ENCODE data around the gene TARS3.

The TARS3 gene

DNA sequence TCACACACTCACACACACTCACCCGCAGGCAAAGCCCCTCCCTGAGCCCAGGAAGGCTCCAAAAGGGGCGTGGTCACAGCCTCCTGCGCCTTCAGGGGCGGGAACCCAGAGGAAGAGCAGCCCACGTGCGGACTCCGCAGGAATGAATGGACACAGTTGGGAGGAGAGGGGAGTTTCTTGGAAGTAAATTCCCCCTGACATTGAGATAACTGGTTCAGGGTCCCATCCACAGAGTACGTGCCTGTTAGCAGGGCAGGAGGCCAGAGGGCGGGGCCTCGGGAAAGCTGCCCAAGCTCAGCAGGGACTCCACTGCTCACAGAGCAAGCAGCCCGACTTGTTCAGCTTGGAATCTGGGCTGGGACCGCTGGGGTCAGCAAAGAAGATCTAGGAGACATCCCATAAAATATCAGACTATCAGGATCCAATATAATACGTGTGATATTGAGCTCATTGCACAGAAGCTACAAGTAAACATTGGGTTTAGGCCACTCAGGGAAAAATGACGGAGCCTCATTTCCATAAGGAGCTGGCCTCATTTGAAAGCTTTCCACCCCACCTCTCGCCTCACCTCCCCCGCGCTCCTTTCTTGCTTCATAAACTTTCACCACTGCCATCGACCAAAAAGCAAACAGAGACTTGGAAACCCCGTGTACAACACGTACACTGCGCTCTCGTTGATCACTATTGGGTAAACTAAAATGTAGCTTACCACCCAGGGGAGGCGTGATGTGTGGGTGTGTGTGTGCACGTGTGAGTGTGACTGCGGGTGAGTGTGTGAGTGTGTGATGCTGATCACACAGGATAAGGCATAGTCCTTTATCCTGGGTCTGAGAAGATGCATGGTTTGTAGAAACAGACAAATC lies 108.1 kb downstream of the TARS3 start:
- Histone ChIP-seq H3K9ac (ENCODE audit: low read length) (no peak overlapping the region), H3K36me3 (ENCODE audit: control insufficient read depth, insufficient read depth, low read length) (no peaks in the 10 kb centered on the region), H3K27me3 (ENCODE audit: control insufficient read depth, insufficient read depth, low read length) (peaks cover 3% of the 10 kb centered on the region), H3K9me3 (ENCODE audit: control insufficient read depth, low read length) (no peaks in the 10 kb centered on the region), H3K4me3 (ENCODE audit: low read length) (no peak overlapping the region), H3K4me1 (ENCODE audit: control insufficient read depth, insufficient read depth, low read length) (peaks cover 11% of the 10 kb centered on the region)

DNA sequence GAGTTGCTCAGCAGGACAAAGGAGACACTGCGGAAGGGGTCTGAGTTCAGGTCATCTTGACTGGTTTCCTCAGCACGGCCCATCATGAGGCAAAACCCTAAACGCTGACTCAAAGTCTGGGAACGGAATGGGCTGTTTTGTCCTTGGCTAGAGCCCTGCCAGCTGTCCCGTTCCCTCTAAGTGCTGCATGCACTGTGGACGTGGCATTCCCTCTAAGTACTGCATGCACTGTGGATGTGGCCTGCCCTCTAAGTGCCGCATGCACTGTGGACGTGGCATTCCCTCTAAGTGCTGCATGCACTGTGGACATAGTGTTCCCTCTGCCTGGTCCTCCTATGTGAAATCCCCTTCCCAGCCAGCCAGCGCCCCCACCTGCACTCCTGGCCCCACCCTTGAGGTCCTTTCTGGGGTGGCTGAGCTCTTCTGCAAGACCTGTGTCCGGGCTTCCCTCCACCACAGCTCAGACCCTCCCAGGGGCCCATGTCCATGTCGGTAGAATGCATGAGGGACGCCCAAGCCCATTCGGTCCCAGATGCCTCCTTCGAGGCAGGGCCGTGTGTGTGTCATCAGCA lies 108.8 kb downstream of the TARS3 start:
- Histone ChIP-seq H3K4me3 (ENCODE audit: low read length) (no peak overlapping the region), H3K36me3 (ENCODE audit: control insufficient read depth, insufficient read depth, low read length) (no peaks in the 10 kb centered on the region), H3K9ac (ENCODE audit: low read length) (no peak overlapping the region), H3K4me1 (ENCODE audit: control insufficient read depth, insufficient read depth, low read length) (peaks cover 11% of the 10 kb centered on the region), H3K9me3 (ENCODE audit: control insufficient read depth, low read length) (no peaks in the 10 kb centered on the region), H3K27me3 (ENCODE audit: control insufficient read depth, insufficient read depth, low read length) (peaks cover 3% of the 10 kb centered on the region)

DNA sequence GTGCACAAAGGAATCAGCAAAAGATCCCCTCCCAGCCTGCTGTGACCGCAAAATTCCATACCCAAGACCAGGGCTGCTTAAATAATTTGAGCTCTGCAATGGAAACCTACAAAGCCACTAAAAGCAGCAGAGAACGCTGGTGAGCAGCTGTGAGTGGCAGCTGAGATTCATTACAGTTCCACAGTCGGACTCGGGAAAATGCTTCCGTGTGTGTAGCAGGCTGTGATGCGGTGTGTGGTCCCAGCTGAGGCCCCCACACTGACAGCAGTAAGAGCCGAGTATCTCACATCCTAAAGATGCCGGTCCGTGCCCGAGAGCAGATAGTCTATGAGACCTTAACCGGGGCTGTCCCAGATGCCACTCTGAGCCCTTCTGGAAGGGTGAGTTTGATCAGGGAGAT lies 109.5 kb downstream of the TARS3 start:
- Histone ChIP-seq H3K4me1 (ENCODE audit: control insufficient read depth, insufficient read depth, low read length) (peaks cover 11% of the 10 kb centered on the region), H3K9me3 (ENCODE audit: control insufficient read depth, low read length) (no peaks in the 10 kb centered on the region), H3K36me3 (ENCODE audit: control insufficient read depth, insufficient read depth, low read length) (no peaks in the 10 kb centered on the region), H3K27me3 (ENCODE audit: control insufficient read depth, insufficient read depth, low read length) (peaks cover 3% of the 10 kb centered on the region), H3K9ac (ENCODE audit: low read length) (no peak overlapping the region), H3K4me3 (ENCODE audit: low read length) (no peak overlapping the region)

DNA sequence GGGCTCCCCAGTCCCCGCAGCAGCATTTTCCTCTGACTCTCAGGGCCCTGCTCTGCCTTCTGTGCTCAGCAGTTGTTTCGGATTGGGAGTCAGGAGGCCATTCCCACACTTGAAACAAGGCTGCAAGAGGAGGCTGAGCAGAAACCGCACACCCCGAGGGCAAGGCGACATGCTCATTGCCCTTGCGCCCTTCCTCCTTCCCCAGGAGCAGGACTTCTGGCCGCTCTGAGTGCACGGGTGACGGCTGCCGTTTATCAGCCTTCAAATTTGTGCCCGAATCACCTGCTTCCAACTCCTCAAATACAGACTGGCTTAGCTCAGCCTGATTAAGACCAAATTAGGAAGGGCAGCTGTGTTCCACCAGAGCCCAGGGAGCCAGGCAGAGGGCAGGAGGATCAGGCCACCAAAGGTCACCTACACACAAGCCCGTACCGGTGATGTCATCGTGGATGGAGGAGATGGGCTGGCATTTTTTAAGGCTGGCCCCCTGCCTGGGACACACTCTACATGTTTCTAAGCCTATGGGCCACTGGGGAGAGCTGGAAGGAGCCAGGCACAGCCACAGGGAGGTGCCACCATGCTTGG lies 110.2 kb downstream of the TARS3 start:
- H3K9ac ChIP-seq (ENCODE audit: low read length): no peak overlapping the region
- H3K4me1 ChIP-seq (ENCODE audit: control insufficient read depth, insufficient read depth, low read length): peaks cover 11% of the 10 kb centered on the region

DNA sequence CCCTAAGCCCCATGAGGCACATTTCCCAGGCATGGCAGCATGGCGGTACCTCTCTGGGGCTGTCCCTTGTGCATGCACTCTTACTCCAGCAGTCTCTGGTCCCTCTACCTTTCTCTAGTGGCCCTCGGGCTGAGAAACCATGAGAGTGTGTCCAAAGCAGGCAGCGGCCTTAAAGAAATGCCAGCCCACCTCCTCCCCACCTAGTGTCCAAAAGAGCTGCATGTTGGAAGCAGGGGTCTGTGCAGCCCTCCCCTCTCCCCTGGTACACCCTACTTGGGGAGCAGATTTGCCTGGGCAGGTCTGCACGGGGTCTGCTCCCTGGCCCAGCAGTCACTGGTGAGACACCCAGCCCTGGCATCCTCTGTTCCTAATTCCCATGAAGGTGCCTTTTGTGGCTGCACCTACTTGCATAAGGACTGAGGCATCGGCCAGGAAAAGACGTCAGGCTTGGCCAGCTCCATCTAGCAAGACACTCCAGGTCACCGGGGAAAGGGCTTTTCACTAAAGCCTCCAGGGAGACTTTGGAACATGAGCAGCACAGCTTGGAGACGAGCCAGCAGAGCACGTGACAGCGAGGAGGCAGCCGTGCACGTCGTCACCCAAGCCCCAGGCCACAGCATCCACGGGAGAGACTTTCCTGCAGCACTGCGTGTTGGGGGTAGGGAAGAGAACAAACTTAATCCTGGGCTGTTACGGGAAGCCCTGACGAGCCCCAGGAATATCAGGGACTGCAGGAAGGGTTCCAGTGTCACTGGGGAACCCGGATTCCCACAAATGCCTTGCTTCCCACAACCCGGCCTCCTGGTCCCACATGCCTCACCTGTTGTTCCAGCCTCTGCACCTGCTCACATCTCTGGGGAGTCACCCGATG lies 110.9 kb downstream of the TARS3 start:
- no peaks in the 10 kb centered on the region for H3K9me3 ChIP-seq (ENCODE audit: control insufficient read depth, low read length)
- no peak overlapping the region for H3K4me3 ChIP-seq (ENCODE audit: low read length)
- peaks cover 11% of the 10 kb centered on the region for H3K4me1 ChIP-seq (ENCODE audit: control insufficient read depth, insufficient read depth, low read length)
- H3K27me3 ChIP-seq (ENCODE audit: control insufficient read depth, insufficient read depth, low read length): peaks cover 3% of the 10 kb centered on the region
- H3K36me3 ChIP-seq (ENCODE audit: control insufficient read depth, insufficient read depth, low read length): no peaks in the 10 kb centered on the region
- no peak overlapping the region for H3K9ac ChIP-seq (ENCODE audit: low read length)

More for the DNA sequence above, 110.2 kb downstream of the TARS3 start:
- no peak overlapping the region for H3K4me3 ChIP-seq (ENCODE audit: low read length)
- no peaks in the 10 kb centered on the region for H3K9me3 ChIP-seq (ENCODE audit: control insufficient read depth, low read length)
- H3K27me3 ChIP-seq (ENCODE audit: control insufficient read depth, insufficient read depth, low read length): peaks cover 3% of the 10 kb centered on the region
- no peaks in the 10 kb centered on the region for H3K36me3 ChIP-seq (ENCODE audit: control insufficient read depth, insufficient read depth, low read length)

DNA sequence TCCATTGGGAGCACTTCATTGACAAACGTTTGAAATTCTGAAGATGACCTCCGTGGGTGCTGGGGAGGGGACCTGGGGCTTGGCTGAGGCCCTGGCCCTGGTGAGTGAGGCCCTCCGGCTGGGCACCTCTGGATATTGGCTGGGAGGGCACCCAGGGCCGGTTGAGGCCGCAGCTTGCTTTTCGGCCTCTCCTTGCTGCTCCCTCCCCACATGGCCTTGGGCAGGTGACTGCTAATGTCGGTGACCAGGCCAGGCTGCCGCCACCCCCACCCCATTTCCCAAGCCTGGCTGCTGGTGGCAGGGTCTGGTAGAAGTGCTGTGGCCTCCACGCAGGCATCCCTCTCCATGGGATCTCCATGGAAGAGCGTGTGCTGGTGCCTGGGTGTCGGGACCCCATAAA lies 111.6 kb downstream of the TARS3 start:
- H3K4me1 ChIP-seq (ENCODE audit: control insufficient read depth, insufficient read depth, low read length): peaks cover 13% of the 10 kb centered on the region
- no peaks in the 10 kb centered on the region for H3K36me3 ChIP-seq (ENCODE audit: control insufficient read depth, insufficient read depth, low read length)
- H3K9me3 ChIP-seq (ENCODE audit: control insufficient read depth, low read length): no peaks in the 10 kb centered on the region
- H3K9ac ChIP-seq (ENCODE audit: low read length): no peak overlapping the region
- peaks cover 3% of the 10 kb centered on the region for H3K27me3 ChIP-seq (ENCODE audit: control insufficient read depth, insufficient read depth, low read length)
- no peak overlapping the region for H3K4me3 ChIP-seq (ENCODE audit: low read length)

DNA sequence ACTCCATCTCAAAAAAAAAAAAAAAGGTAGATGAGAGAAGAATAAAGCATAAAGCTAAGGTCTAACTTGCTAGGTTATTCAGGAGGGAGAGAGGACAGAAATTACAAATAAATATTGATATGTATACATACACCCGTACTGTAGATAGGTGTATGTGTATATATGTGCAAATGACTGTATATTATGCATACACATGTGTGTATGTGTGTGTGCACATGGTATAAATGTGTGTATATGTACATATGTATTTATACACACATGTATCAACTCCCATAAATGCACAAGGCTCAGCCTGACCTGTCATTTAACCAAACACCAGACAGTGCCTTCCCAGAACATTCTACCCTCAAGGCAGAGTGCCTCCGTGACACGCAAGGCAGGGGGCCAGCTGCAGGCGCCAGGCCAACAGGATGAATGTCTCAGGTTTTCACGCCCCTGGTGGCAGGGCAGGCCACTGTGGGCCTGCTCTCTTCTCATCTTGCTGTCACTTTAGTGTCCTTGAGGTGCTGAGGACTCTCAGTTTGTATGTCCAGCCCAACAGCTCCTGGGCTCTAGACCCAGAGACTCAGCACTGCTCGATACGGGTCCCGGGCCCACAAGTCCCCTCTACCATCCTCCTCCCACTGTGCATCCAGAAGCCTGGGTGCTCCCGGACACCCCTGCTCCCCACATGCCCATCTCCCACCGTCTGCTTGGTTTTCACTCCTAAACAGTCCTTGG lies 112.5 kb downstream of the TARS3 start:
- Histone ChIP-seq H3K9ac (ENCODE audit: low read length) (no peak overlapping the region), H3K9me3 (ENCODE audit: control insufficient read depth, low read length) (no peaks in the 10 kb centered on the region), H3K36me3 (ENCODE audit: control insufficient read depth, insufficient read depth, low read length) (no peaks in the 10 kb centered on the region), H3K4me3 (ENCODE audit: low read length) (no peak overlapping the region), H3K4me1 (ENCODE audit: control insufficient read depth, insufficient read depth, low read length) (peaks cover 17% of the 10 kb centered on the region), H3K27me3 (ENCODE audit: control insufficient read depth, insufficient read depth, low read length) (peaks cover 3% of the 10 kb centered on the region)

DNA sequence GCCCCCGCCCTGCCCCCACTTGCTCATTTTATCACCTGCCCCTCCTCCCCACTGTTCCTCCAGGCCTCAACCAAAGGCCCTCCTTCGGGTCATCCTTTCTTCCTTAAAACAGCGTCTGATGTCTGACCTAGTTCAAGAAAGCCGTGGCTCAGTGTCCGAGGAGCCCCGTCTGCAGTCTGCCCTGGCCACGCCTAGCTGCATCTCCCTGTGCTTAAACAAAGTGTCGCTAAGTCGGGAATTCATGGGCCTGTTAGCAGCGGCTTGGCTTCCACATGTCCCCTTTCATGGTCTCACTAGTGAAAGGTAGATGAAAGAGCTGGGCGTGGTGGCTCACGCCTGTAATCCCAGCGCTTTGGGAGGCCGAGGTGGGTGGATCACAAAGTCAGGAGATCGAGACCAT lies 113.3 kb downstream of the TARS3 start:
- no peaks in the 10 kb centered on the region for H3K9me3 ChIP-seq (ENCODE audit: control insufficient read depth, low read length)
- H3K36me3 ChIP-seq (ENCODE audit: control insufficient read depth, insufficient read depth, low read length): no peaks in the 10 kb centered on the region
- no peak overlapping the region for H3K9ac ChIP-seq (ENCODE audit: low read length)
- H3K4me3 ChIP-seq (ENCODE audit: low read length): no peak overlapping the region
- H3K4me1 ChIP-seq (ENCODE audit: control insufficient read depth, insufficient read depth, low read length): peaks cover 14% of the 10 kb centered on the region
- peaks cover 3% of the 10 kb centered on the region for H3K27me3 ChIP-seq (ENCODE audit: control insufficient read depth, insufficient read depth, low read length)

DNA sequence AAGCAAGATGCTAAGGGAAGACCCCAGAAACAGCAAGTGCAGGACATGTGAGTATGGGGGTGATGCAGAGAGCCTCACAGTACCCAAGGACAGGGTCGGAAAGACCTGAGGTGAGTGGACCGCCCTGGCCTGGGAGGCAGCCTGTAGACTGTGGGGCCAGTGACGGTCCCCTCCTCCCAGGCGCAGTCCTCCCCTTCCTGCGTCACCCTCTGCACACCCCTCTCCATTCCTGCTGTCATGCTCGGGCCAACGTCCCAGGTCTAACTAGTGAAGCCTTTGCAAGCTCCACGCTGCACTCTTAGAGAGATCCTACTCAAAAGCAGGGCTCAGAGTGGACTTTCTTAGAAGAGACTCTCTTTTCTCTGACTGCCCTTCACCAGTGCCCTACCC lies 113.7 kb downstream of the TARS3 start:
- H3K4me1 ChIP-seq (ENCODE audit: control insufficient read depth, insufficient read depth, low read length): peaks cover 10% of the 10 kb centered on the region
- H3K36me3 ChIP-seq (ENCODE audit: control insufficient read depth, insufficient read depth, low read length): no peaks in the 10 kb centered on the region
- peaks cover 3% of the 10 kb centered on the region for H3K27me3 ChIP-seq (ENCODE audit: control insufficient read depth, insufficient read depth, low read length)
- no peak overlapping the region for H3K4me3 ChIP-seq (ENCODE audit: low read length)
- no peak overlapping the region for H3K9ac ChIP-seq (ENCODE audit: low read length)
- no peaks in the 10 kb centered on the region for H3K9me3 ChIP-seq (ENCODE audit: control insufficient read depth, low read length)

DNA sequence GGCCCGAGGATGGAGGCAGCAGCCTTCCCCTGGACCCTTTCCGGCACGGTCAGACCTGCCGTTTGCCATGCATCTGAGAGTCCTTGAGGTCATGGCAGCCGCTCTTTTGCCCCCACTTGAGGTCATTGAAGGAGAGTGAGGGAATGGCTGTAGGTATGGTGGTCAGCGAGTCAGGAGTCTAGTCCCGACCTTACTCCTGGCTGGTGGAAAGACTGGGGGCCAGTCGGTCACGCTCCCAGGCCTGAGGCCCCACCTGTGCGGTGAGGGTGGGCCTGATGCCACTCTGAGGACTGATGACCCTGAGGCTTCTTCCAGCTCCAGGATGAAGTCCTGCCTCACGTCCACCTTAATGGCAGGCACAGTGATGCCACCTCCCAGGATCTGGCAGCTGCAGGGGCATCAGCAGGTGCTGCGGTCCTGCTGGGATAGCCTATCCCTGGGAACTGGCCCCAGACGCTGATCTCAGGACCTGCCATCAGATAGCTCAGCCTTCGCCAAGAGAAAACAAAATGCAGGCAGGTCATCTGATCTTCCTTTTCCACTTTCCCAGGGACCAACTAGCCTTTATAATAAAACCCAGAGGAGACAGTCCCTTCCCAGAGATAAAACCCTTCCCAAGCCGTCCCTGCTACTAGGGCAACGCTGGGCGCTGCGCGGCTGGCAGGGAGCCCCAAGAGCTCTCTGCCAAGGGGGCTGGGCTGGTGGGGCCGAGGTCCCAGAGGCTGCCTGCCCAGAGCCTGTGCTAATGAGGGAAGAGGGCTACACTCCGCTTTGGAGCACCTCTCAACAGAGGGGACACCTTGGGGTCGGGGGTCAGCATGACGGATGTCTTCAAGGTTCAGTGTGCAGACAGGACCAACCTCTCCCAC lies 114.3 kb downstream of the TARS3 start:
- Histone ChIP-seq H3K9ac (ENCODE audit: low read length) (no peak overlapping the region), H3K36me3 (ENCODE audit: control insufficient read depth, insufficient read depth, low read length) (no peaks in the 10 kb centered on the region), H3K27me3 (ENCODE audit: control insufficient read depth, insufficient read depth, low read length) (peaks cover under 1% of the 10 kb centered on the region), H3K9me3 (ENCODE audit: control insufficient read depth, low read length) (no peaks in the 10 kb centered on the region), H3K4me1 (ENCODE audit: control insufficient read depth, insufficient read depth, low read length) (peaks cover 9% of the 10 kb centered on the region), H3K4me3 (ENCODE audit: low read length) (no peak overlapping the region)

DNA sequence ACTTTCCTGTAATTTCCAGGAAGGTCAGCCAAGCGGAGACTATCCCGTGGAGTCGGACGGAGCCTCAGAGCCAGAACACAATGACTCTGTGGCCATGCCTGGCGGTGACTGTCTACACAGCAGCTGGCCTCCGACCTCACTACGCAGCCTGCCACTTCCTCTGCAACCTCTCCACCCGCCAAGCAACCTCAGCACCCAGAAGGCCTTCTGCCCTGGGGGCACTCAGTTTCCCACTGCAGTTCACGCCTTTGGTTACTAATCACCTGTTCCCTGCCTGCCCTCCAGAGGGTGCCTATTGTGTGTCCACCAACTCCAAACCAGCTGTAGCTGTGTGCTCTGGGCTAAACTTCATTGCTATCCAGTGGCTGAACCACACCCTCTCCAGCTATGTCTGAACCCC lies 116.1 kb downstream of the TARS3 start:
- Histone ChIP-seq H3K9ac (ENCODE audit: low read length) (no peak overlapping the region), H3K4me1 (ENCODE audit: control insufficient read depth, insufficient read depth, low read length) (peaks cover 21% of the 10 kb centered on the region)

More for the DNA sequence above, 116.1 kb downstream of the TARS3 start:
- no peak overlapping the region for H3K4me3 ChIP-seq (ENCODE audit: low read length)
- H3K27me3 ChIP-seq (ENCODE audit: control insufficient read depth, insufficient read depth, low read length): no peaks in the 10 kb centered on the region
- H3K36me3 ChIP-seq (ENCODE audit: control insufficient read depth, insufficient read depth, low read length): no peaks in the 10 kb centered on the region
- H3K9me3 ChIP-seq (ENCODE audit: control insufficient read depth, low read length): no peaks in the 10 kb centered on the region

Measured in mucosa of stomach (tissue), 1 donor.